Measurements from ENCODE around the gene TTC23.

DNA sequence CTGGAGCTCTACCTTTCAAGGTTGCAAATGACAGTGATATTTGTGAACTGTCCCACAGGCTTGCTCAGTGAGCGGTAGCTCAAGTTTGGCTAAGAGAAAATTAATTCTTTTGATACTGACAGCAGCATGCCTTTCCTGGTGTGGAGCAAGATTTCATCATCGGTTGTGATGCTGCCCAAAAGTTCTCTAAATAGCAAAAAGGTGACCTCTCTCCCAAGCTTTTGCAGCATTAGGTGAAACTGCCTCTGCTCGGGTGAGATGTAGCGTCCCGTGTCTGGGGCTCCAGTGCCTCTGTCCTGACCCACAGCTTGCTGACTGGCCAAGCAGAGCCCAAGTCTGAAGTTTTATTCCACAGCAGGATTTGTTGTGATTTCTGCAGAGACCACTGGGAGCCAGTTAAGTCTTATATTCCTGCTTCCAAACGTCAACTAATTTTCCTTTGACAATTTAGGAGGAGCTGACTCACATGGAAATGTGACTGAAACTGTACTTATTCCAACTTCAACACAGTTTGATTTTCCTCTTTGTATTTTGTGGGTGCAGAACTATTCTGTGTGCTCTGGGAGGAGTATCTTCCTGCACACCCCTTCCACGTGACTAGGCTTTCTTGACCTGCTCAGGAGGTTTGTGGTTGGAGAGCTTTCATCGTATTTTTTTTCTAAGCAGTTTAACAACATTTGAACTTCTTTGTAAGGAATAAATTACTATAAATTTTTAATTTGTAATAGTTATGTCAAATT, 138.6 kb downstream of the TTC23 start:
- TF ChIP-seq, protein P1, sequence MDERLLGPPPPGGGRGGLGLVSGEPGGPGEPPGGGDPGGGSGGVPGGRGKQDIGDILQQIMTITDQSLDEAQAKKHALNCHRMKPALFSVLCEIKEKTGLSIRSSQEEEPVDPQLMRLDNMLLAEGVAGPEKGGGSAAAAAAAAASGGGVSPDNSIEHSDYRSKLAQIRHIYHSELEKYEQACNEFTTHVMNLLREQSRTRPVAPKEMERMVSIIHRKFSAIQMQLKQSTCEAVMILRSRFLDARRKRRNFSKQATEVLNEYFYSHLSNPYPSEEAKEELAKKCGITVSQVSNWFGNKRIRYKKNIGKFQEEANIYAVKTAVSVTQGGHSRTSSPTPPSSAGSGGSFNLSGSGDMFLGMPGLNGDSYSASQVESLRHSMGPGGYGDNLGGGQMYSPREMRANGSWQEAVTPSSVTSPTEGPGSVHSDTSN (CRISPR knock-in tag; IDR thresholded peaks at IDR 0.05; ENCODE audit: low read depth), result no peak
- TF ChIP-seq, protein P1 (tag; conservative IDR thresholded peaks at IDR 0.05; ENCODE audit: low read depth), result no peak
- TF ChIP-seq ZZZ3 (IDR thresholded peaks at IDR 0.05), result no peak

Measured in K562 (cell line).